Activated CD8-positive, alpha-beta memory T cell treated with anti-CD3 and anti-CD28 coated beads, Interleukin-2, amount 50 U/mL, for 24 hours (primary cell): Measurements from ENCODE around the gene ZP1.

ENCODE experiments used
- DNase-seq: peaks from one replicate; pipeline ENCODE4 v3.0.0-alpha.2; 2020; ENCODE audit errors: extremely low read depth

Gene ZP1

DNA sequence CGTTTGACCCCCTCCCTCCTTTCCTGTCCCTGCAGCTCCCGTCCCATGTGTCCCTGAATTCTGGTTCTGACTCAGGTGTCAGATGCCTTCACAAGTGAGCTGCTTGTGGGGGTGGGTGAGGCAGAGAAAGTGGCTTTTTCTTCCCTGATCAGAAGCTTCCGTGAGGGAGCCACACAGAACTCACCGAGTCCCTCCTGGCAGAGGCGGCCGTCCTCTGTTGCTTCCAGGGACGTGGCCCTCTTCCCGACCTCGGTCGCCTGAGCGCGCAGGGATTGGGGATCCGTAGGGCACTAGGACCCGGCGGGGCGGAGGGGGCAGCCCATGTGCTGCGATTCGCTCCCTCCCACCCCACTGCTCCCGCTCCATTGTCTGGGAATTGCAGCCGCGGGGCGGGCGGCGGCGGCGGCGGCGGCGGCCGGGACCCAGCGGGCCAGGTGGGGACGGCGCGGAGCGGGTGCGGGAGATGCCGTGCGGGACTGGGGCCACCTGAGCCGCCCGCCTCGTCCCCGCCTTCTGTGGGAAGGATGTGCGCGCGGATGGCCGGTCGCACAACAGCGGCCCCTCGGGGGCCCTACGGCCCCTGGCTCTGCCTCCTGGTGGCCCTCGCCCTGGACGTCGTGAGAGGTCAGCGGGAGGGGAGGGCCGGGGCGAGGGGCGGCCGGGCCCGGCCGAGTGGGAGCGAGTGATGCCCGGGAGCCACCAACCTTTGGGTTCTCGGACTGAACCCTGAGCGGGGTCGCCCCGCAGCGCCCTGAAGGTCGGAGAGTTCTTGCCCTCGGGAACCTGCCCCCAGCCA lies 57.0 kb downstream of the ZP1 start, which contains the start of gene TMEM132A:
TSS of gene TMEM132A (plus strand) at position 351 of the 796 bp plus-strand sequence. CDS start at position 525, 174 bp downstream.
- no peak for DNase-seq
